Measurements from ENCODE around the gene AK3.
"Not testable (repeated sequence)": the region's sequence is repeated elsewhere in the genome, so short reads cannot be mapped to it uniquely, and the experiment has no call there.

Gene AK3

GRCh38 chr9:4740638-4741364 lies at the start of gene AK3:
AK3 (minus strand) TSS chr9:4741202; CDS start chr9:4741087, 115 bp downstream.
- DNase-seq = peak; percentile 87

DNA sequence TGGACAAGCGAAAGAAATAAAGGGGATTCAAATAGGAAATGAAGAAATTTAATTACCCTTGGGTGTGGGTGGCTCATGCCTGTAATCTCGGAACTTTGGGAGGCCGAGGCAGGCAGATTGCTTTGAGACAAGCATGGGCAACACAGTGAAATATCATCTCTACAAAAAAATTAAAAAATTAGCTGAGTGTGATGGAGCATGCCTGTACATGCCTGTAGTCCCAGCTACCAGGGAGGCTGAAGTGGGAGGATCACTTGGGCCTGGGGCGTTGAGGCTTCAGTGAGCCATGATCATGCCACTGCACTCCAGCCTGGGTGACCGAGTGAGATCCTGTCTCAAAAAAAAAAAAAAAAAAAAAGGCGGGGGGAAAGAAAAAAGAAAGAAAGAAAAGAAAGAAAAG lies 47.7 kb upstream of the AK3 start:
- DNase-seq = no peak

- no peak for DNase-seq
These were observed 46.9 kb upstream of the AK3 start for GRCh38 chr9:4787876-4788275.

GRCh38 chr9:4786599-4786998 lies 45.6 kb upstream of the AK3 start:
- no peak for DNase-seq

DNA sequence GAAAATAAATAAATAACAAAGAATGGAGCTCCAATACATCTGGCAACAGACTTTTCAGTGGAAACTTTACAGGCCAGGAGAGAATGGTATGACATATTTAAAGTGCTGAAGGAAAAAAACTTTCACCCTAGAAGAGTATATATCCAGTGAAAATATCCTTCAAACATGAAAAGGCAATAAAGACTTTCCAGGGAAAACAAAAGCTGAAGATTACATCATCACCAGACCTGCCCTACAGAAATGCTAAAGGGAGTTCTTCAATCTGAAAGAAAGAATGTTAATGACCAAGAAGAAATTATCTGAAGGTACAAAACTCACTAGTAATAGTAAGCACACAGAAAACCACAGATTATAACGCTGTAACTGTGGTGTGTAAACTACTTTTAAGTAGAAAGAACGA lies 43.4 kb upstream of the AK3 start:
- DNase-seq = no peak

DNA sequence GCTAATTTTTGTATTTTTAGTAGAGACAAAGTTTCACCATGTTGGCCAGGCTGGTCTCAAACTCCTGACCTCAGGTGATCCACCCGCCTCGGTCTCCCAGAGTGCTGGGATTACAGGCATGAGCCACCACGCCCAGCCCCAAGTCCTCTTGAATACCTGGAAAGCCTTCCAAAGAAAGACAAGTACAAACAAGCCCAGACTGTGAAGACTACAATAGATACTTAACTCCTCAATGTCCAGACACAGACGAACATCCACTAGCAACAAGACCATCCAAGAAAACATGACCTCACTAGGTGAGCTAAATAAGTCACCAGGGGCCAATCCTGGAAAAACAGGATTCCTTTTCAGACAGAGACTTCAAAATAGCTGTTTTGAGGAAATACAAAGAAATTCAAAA lies 42.2 kb upstream of the AK3 start:
- not testable (repeated sequence) for DNase-seq

DNA sequence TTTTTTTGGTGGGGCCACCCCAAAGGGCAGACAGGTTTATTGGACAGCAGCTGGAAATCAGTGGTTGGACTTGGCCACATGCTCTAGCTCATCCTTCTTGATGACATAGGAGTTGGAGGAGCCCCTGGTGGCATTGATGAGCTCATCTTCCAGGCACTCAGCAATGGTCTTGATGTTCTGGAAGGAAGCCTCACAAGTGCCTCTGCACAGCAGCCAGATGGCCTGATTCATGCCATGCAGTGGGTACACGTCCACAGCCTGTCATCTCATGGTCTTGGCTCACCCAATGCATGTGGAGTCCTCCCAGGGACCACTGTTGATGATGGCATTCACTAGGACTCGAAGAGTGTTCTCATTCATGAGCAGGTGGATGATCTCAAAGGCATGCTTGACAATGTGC lies 40.4 kb upstream of the AK3 start:
- DNase-seq = no peak

GRCh38 chr9:4780651-4781050 lies 39.6 kb upstream of the AK3 start:
- DNase-seq = no peak

DNA sequence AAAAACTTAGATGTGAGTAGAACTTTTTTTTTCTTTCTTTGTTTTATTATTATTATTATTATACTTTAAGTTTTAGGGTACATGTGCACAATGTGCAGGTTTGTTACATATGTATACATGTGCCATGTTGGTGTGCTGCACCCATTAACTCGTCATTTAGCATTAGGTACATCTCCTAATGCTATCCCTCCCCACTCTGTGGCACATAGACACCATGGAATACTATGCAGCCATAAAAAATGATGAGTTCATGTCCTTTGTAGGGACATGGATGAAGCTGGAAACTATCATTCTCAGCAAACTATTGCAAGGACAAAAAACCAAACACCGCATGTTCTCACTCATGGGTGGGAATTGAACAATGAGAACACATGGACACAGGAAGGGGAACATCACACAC lies 34.0 kb upstream of the AK3 start:
- DNase-seq = not testable (repeated sequence)

- no peak for DNase-seq
These were observed 33.2 kb upstream of the AK3 start for GRCh38 chr9:4774209-4774608.

- DNase-seq = no peak
These were observed 30.8 kb upstream of the AK3 start for GRCh38 chr9:4771788-4772187.

GRCh38 chr9:4769321-4770080 lies 28.5 kb upstream of the AK3 start:
- DNase-seq = peak; percentile 21

DNA sequence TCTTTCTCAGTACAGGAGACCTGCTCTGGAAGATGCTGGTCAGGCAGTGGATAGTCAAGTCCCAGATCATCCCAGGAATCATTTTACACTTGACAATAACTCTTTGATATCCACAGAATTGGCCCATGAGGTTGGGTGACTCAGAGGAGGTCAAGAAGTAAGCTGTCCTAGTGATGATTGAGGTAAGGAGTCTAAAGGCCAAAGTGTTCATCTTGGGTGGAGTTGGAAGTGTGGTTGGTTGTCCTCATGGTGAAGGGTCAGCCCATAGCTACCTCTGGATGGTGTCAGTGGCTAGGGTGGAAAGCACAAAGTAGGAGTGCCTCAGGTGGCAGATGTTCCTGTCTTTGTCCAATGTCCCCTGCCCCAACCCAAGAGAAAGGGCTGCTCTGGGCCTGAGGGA lies 27.7 kb upstream of the AK3 start:
- no peak for DNase-seq

- no peak for DNase-seq
These were observed 23.0 kb upstream of the AK3 start for GRCh38 chr9:4764033-4764432.

DNA sequence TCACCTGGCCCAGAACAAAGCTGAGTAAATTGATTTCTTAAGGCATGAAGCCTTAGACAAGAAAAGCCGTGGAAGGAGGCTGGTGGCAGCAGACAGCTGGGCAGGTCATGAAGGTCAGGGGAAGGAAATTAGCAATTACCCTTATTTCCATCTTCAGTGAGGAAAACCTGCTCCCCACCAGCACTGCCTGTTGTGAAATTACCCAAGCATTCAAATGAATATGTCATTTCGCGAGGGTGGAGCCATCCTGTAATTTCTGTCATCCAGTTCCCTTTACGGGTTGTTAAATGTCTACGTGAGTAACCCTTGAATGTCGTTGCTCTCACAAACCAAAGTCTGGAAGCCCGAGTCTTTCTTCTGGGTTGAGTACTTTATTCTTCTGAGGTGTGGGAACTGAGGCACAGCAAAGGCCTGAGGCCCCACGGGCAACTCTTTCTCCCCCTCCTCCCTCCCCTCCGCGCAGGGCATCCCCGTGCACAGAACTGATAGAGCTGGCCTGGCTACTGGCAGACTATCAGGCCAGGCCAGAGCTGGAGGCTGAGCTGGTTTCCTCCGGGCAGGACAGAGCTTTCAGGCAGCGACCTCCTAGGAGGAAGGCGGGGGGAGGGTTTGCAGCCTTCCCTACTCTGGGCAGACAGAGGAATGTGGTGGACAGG lies 22.0 kb upstream of the AK3 start:
- peak; percentile 92 for DNase-seq

DNA sequence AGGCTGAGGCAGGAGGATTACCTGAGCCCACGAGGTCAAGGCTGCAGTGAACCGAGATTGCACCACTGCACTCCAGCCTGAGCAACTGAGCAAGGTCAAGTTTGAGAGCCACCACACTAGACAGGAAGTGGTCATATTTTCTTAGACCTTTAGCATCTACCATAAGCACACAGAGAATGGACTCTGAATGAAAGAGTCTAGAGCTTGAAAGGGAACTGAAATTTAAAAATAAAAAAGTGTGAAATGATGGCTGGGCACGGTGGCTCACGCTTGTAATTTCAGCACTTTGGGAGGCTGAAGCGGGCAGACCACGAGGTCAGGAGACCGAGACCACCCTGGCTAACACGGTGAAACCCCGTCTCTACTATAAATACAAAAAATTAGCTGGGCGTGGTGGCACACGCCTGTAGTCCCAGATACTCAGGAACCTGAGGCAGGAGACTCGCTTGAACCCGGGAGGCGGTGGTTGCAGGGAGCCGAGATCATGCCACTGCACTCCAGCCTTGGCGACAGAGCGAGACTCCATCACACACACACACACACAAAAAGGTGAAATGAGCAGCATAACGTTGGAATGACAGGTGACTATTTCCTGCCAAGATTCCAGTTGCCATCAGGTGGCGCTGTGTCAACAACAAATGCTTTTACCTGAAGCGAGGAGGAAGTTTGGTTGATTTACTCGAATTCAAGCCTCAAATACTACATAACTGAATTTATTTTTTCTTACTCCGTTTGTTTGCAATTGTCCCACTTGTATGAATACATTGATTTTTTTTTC lies 21.3 kb upstream of the AK3 start:
- DNase-seq = peak; percentile 94

GRCh38 chr9:4760122-4760521 lies 19.1 kb upstream of the AK3 start:
- no peak for DNase-seq

GRCh38 chr9:4756420-4756819 lies 15.4 kb upstream of the AK3 start:
- no peak for DNase-seq

GRCh38 chr9:4755026-4755609 lies 14.1 kb upstream of the AK3 start:
- no peak for DNase-seq

GRCh38 chr9:4754530-4754929 lies 13.5 kb upstream of the AK3 start:
- DNase-seq = not testable (repeated sequence)

- DNase-seq = peak; percentile 81
These were observed 9.1 kb upstream of the AK3 start for GRCh38 chr9:4750023-4750673.

- DNase-seq = no peak
These were observed 7.6 kb upstream of the AK3 start for GRCh38 chr9:4748612-4749011.
